NCI-H2107 treated with DMSO at 0.1 percent for 48 hours (cell line): ENCODE results near the gene COL18A1.
A peak's percentile ranks its signal among the peaks of the same experiment; 100 is the strongest.
"Not testable (repeated sequence)": the region's sequence is repeated elsewhere in the genome, so short reads cannot be mapped to it uniquely, and the experiment has no call there.

Experiments used
- DNase-seq: peaks from one replicate; lab custom pipeline; 2025; ENCODE audit not compliant: unreplicated experiment; lab: John Stamatoyannopoulos, UW

The COL18A1 gene

GRCh38 chr21:45427331-45428271 is 22.6 kb downstream of the COL18A1 start:
- no peak for DNase-seq

- no peak for DNase-seq
Measured at GRCh38 chr21:45428534-45428933, 23.6 kb downstream of the COL18A1 start.

GRCh38 chr21:45429221-45430175 is 24.5 kb downstream of the COL18A1 start:
- no peak for DNase-seq

GRCh38 chr21:45430521-45431501 is 25.8 kb downstream of the COL18A1 start:
- DNase-seq = no peak

- no peak for DNase-seq
Measured at GRCh38 chr21:45431781-45432572, 27.0 kb downstream of the COL18A1 start.

- no peak for DNase-seq
Measured at GRCh38 chr21:45432575-45433255, 27.8 kb downstream of the COL18A1 start.

- no peak for DNase-seq
Measured at GRCh38 chr21:45433301-45433700, 28.3 kb downstream of the COL18A1 start.

GRCh38 chr21:45433911-45434644 is 29.1 kb downstream of the COL18A1 start:
- DNase-seq = no peak

GRCh38 chr21:45434645-45435217 is 29.8 kb downstream of the COL18A1 start:
- DNase-seq = no peak

GRCh38 chr21:45435405-45435981 is 30.5 kb downstream of the COL18A1 start:
- no peak for DNase-seq

GRCh38 chr21:45436351-45437065 is 31.5 kb downstream of the COL18A1 start:
- no peak for DNase-seq

GRCh38 chr21:45437844-45438243 is 32.9 kb downstream of the COL18A1 start:
- DNase-seq = not testable (repeated sequence)

GRCh38 chr21:45438391-45439145 is 33.6 kb downstream of the COL18A1 start:
- no peak for DNase-seq

GRCh38 chr21:45439161-45439872 is 34.4 kb downstream of the COL18A1 start:
- peak; percentile 54 for DNase-seq

- no peak for DNase-seq
Measured at GRCh38 chr21:45439901-45440461, 35.0 kb downstream of the COL18A1 start.
